Activated gamma-delta T cell (primary cell): ENCODE measurements around the gene MYADM.

ENCODE experiments used
- DNase-seq: peaks from one replicate; lab custom pipeline; 2025; lab: John Stamatoyannopoulos, UW

Gene MYADM

GRCh38 chr19:53868892-53869804, 1.5 kb downstream of the MYADM start:
- peak; percentile 95 for DNase-seq

- DNase-seq, result peak; percentile 30
These were observed 2.3 kb downstream of the MYADM start for GRCh38 chr19:53869805-53870484.

- DNase-seq, result no peak
These were observed 2.8 kb downstream of the MYADM start for GRCh38 chr19:53870485-53870844.

GRCh38 chr19:53871454-53871853, 3.8 kb downstream of the MYADM start:
- DNase-seq, result no peak

GRCh38 chr19:53872762-53873161, 5.1 kb downstream of the MYADM start:
- DNase-seq, result no peak

- peak; percentile 24 for DNase-seq
These were observed 6.3 kb downstream of the MYADM start for GRCh38 chr19:53873773-53874605.

- no peak for DNase-seq
These were observed 6.9 kb downstream of the MYADM start for GRCh38 chr19:53874606-53874990.

GRCh38 chr19:53875602-53876325, 8.1 kb downstream of the MYADM start:
- no peak for DNase-seq

GRCh38 chr19:53876651-53877224, 9.1 kb downstream of the MYADM start:
- no peak for DNase-seq

GRCh38 chr19:53877361-53877766, 9.7 kb downstream of the MYADM start:
- DNase-seq, result no peak

GRCh38 chr19:53878776-53879139, 11.1 kb downstream of the MYADM start:
- no peak for DNase-seq

- peak; percentile 60 for DNase-seq
These were observed 11.7 kb downstream of the MYADM start for GRCh38 chr19:53879140-53880081.

- no peak for DNase-seq
These were observed 13.2 kb downstream of the MYADM start for GRCh38 chr19:53880711-53881481.

GRCh38 chr19:53881482-53882390, 14.1 kb downstream of the MYADM start, which contains the start of gene PRKCG:
PRKCG (plus strand) TSS chr19:53882197; CDS start chr19:53882495, 298 bp downstream.
- peak; percentile 53 for DNase-seq

- no peak for DNase-seq
These were observed 14.8 kb downstream of the MYADM start for GRCh38 chr19:53882391-53883050.

GRCh38 chr19:53883231-53883661, 15.6 kb downstream of the MYADM start:
- peak; percentile 20 for DNase-seq

GRCh38 chr19:53883741-53884140, 16.1 kb downstream of the MYADM start:
- no peak for DNase-seq

GRCh38 chr19:53884256-53884655, 16.6 kb downstream of the MYADM start:
- DNase-seq, result no peak
